Measurements from ENCODE around the gene IGFALS. TPM values are rescaled to one million over a fixed set of nuclear protein-coding genes. Genes with fewer than 3 reads are reported as not detected.

Gene IGFALS
- total and polyA plus RNA-seq, 5 experiments from 2014 or later: 1.7 to 2.1 TPM; not detected in 3

- no peak for ATAC-seq
- POLR2A ChIA-PET: interaction anchor here (0.8 to 1.0 kb wide), 2 partner anchors 46 to 58 kb away, joined by 3 read pairs; no protein-coding TSS in a partner anchor
- H3K27ac Mint-ChIP-seq: no peak overlapping the region
Measured at GRCh38 chr16:1766231-1766630, 27.3 kb downstream of the IGFALS start.

GRCh38 chr16:1765826-1766225 lies 27.7 kb downstream of the IGFALS start:
- Mint-ChIP-seq H3K4me3 (no peak overlapping the region), H3K9me3 (no peaks in the 10 kb centered on the region), H3K36me3 (peaks cover 0 to 23% (median 2%) of the 10 kb centered on the region in 3 donors), H3K27ac (no peak overlapping the region), H3K4me1 (peaks cover 3 to 7% (median 4%) of the 10 kb centered on the region in 4 donors), H3K27me3 (no peaks in the 10 kb centered on the region)
- ATAC-seq (no peak), DNase-seq (no peak)
- POLR2A ChIA-PET: interaction anchor here (0.8 to 2.2 kb wide), 2 partner anchors 17 to 57 kb away, joined by 3 to 8 read pairs; partner anchors contain the start of genes NUBP2 and SPSB3

More at GRCh38 chr16:1766231-1766630, 27.3 kb downstream of the IGFALS start:
- Mint-ChIP-seq H3K4me1 (peaks cover 3 to 7% (median 4%) of the 10 kb centered on the region in 4 donors), H3K4me3 (no peak overlapping the region), H3K9me3 (no peaks in the 10 kb centered on the region), H3K27me3 (no peaks in the 10 kb centered on the region), H3K36me3 (peaks cover 0 to 20% (median under 1%) of the 10 kb centered on the region in 3 donors)
- DNase-seq: no peak

- ATAC-seq: no peak
- peaks cover 0 to 29% (median 2%) of the 10 kb centered on the region in 3 donors for H3K36me3 Mint-ChIP-seq
- POLR2A ChIA-PET: interaction anchor here (0.6 to 2.2 kb wide), 4 partner anchors 9 to 423 kb away, joined by 3 to 8 read pairs (median 3); partner anchors contain the start of genes NUBP2 and SPSB3
Measured at GRCh38 chr16:1764971-1765370, 28.5 kb downstream of the IGFALS start.

GRCh38 chr16:1763521-1764511 lies 29.7 kb downstream of the IGFALS start:
- ATAC-seq (no peak), DNase-seq (no peak)
- H3K36me3 Mint-ChIP-seq: peaks cover 0 to 29% (median 2%) of the 10 kb centered on the region in 3 donors
- H3K4me3 Mint-ChIP-seq: no peak overlapping the region
- H3K4me1 Mint-ChIP-seq: peaks cover 0 to 1% (median under 1%) of the 10 kb centered on the region in 4 donors
- no peaks in the 10 kb centered on the region for H3K9me3 Mint-ChIP-seq
- no peaks in the 10 kb centered on the region for H3K27me3 Mint-ChIP-seq
- no peak overlapping the region for H3K27ac Mint-ChIP-seq
- POLR2A ChIA-PET: interaction anchor here (0.5 to 2.2 kb wide), 6 partner anchors 8 to 411 kb away, joined by 3 to 8 read pairs (median 4); partner anchors contain the start of genes EME2, NME3, NUBP2 and SPSB3

More at GRCh38 chr16:1764971-1765370, 28.5 kb downstream of the IGFALS start:
- Mint-ChIP-seq H3K4me3 (no peak overlapping the region), H3K27ac (no peak overlapping the region), H3K27me3 (no peaks in the 10 kb centered on the region), H3K4me1 (peaks cover 0 to 2% (median 2%) of the 10 kb centered on the region in 4 donors), H3K9me3 (no peaks in the 10 kb centered on the region)
- no peak for DNase-seq

GRCh38 chr16:1762879-1763520 lies 30.5 kb downstream of the IGFALS start:
- H3K27ac Mint-ChIP-seq: no peak overlapping the region
- POLR2A ChIA-PET: interaction anchor here (0.5 to 1.5 kb wide), 3 partner anchors 9 to 410 kb away, joined by 4 to 7 read pairs (median 4); partner anchors contain the start of genes EME2 and NME3
- no peaks in the 10 kb centered on the region for H3K27me3 Mint-ChIP-seq
- no peak overlapping the region for H3K4me3 Mint-ChIP-seq
- no peak for DNase-seq
- H3K4me1 Mint-ChIP-seq: peaks cover 0 to 2% (median under 1%) of the 10 kb centered on the region in 4 donors
- no peaks in the 10 kb centered on the region for H3K9me3 Mint-ChIP-seq
- ATAC-seq: no peak
- peaks cover 0 to 26% (median 2%) of the 10 kb centered on the region in 3 donors for H3K36me3 Mint-ChIP-seq

- Mint-ChIP-seq H3K9me3 (no peaks in the 10 kb centered on the region), H3K4me3 (no peak overlapping the region), H3K27ac (no peak overlapping the region), H3K4me1 (peaks cover 2 to 6% (median 3%) of the 10 kb centered on the region in 4 donors), H3K36me3 (peaks cover 0 to 25% (median 2%) of the 10 kb centered on the region in 3 donors), H3K27me3 (no peaks in the 10 kb centered on the region)
- POLR2A ChIA-PET: interaction anchor here (1.5 kb wide), 1 partner anchor 10 kb away, joined by 7 read pairs; the partner anchor contains the start of genes EME2 and NME3
- no peak for ATAC-seq
- no peak for DNase-seq
Measured at GRCh38 chr16:1762196-1762878, 31.2 kb downstream of the IGFALS start.

GRCh38 chr16:1761751-1762150 lies 31.8 kb downstream of the IGFALS start:
- H3K36me3 Mint-ChIP-seq: peaks cover 0 to 23% (median 2%) of the 10 kb centered on the region in 3 donors
- peak overlapping the region in 1 of 10 donors; percentile 27 for H3K27ac Mint-ChIP-seq
- H3K27me3 Mint-ChIP-seq: no peaks in the 10 kb centered on the region
- no peak for ATAC-seq
- no peaks in the 10 kb centered on the region for H3K9me3 Mint-ChIP-seq
- H3K4me1 Mint-ChIP-seq: peaks cover 2 to 12% (median 8%) of the 10 kb centered on the region in 4 donors
- no peak for DNase-seq
- no peak overlapping the region for H3K4me3 Mint-ChIP-seq
- POLR2A ChIA-PET: no interaction called here

GRCh38 chr16:1760911-1761310 lies 32.6 kb downstream of the IGFALS start:
- POLR2A ChIA-PET: interaction anchor here (1.0 kb wide), 1 partner anchor 13 kb away, joined by 3 read pairs; no protein-coding TSS in a partner anchor
- ATAC-seq (no peak), DNase-seq (no peak)
- Mint-ChIP-seq H3K4me3 (no peak overlapping the region), H3K27me3 (no peaks in the 10 kb centered on the region), H3K36me3 (peaks cover 0 to 25% (median 4%) of the 10 kb centered on the region in 3 donors), H3K9me3 (no peaks in the 10 kb centered on the region), H3K27ac (peak overlapping the region in 2 of 10 donors; percentile 24 to 32), H3K4me1 (peaks cover 4 to 15% (median 10%) of the 10 kb centered on the region in 4 donors)

GRCh38 chr16:1759511-1759910 lies 34.0 kb downstream of the IGFALS start:
- no peak overlapping the region for H3K4me3 Mint-ChIP-seq
- DNase-seq: no peak
- POLR2A ChIA-PET: no interaction called here
- no peaks in the 10 kb centered on the region for H3K9me3 Mint-ChIP-seq
- H3K36me3 Mint-ChIP-seq: peaks cover 0 to 35% (median 6%) of the 10 kb centered on the region in 3 donors
- no peak overlapping the region for H3K27ac Mint-ChIP-seq
- no peak for ATAC-seq
- peaks cover 4 to 15% (median 10%) of the 10 kb centered on the region in 4 donors for H3K4me1 Mint-ChIP-seq
- H3K27me3 Mint-ChIP-seq: no peaks in the 10 kb centered on the region

GRCh38 chr16:1758923-1759322 lies 34.6 kb downstream of the IGFALS start:
- Mint-ChIP-seq H3K4me1 (peaks cover 4 to 15% (median 10%) of the 10 kb centered on the region in 4 donors), H3K27ac (peak overlapping the region in 2 of 10 donors; percentile 18 to 72), H3K36me3 (peaks cover 0 to 41% (median 9%) of the 10 kb centered on the region in 3 donors), H3K4me3 (no peak overlapping the region), H3K27me3 (no peaks in the 10 kb centered on the region), H3K9me3 (no peaks in the 10 kb centered on the region)
- POLR2A ChIA-PET: interaction anchor here (1.1 kb wide), 1 partner anchor 53 kb away, joined by 5 read pairs; the partner anchor contains the start of gene MAPK8IP3
- DNase-seq (no peak), ATAC-seq (no peak)

- Mint-ChIP-seq H3K4me1 (peaks cover 4 to 15% (median 10%) of the 10 kb centered on the region in 4 donors), H3K27ac (peak overlapping the region in 2 of 10 donors; percentile 22 to 55), H3K27me3 (no peaks in the 10 kb centered on the region), H3K36me3 (peaks cover 0 to 50% (median 9%) of the 10 kb centered on the region in 3 donors), H3K4me3 (peak overlapping the region in 2 of 10 donors; percentile 7 to 22), H3K9me3 (no peaks in the 10 kb centered on the region)
- POLR2A ChIA-PET: interaction anchor here (1.1 kb wide), 1 partner anchor 52 kb away, joined by 5 read pairs; the partner anchor contains the start of gene MAPK8IP3
- ATAC-seq (no peak), DNase-seq (peak in 1 of 10 donors; percentile 16)
Measured at GRCh38 chr16:1757714-1758461, 35.6 kb downstream of the IGFALS start.
